ENCODE data around the gene DGKB. TPM values are rescaled to one million over a fixed set of nuclear protein-coding genes. Genes with fewer than 3 reads are reported as not detected.

DGKB gene
- polyA plus RNA-seq, 1 donor (not counting 4 experiments of a cell fraction or from before 2014, with no cell fraction given), result 0.01 TPM

GRCh38 chr7:14270099-14270498 lies 632.5 kb downstream of the DGKB start:
- no peak overlapping the region for H3K4me2 ChIP-seq (ENCODE audit: control insufficient read depth, extremely low read depth, insufficient read depth, low read depth, low read length)
- TF ChIP-seq EZH2 (IDR thresholded peaks at IDR 0.05; ENCODE audit: low read length) (no peak), CTCF (optimal IDR thresholded peaks at IDR 0.05 in 1 of 3, IDR thresholded peaks at IDR 0.05 in 1 of 3, conservative IDR thresholded peaks at IDR 0.05 in 1 of 3; ENCODE audit: extremely low read depth in 1 of 3, insufficient read depth in 2 of 3, low read length in 3 of 3) (no peak)
- H3K27me3 ChIP-seq (ENCODE audit: control insufficient read depth, extremely low read depth, insufficient read depth, low read length), result no peaks in the 10 kb centered on the region
- no peaks in the 10 kb centered on the region for H3K36me3 ChIP-seq (ENCODE audit: control insufficient read depth in 2 of 2, extremely low read depth in 1 of 2, insufficient read depth in 2 of 2, low read length in 2 of 2)
- no peak overlapping the region for H3K4me3 ChIP-seq (ENCODE audit: control insufficient read depth in 2 of 3, extremely low read depth in 1 of 3, insufficient read depth in 2 of 3, low read depth in 1 of 3, low read length in 3 of 3)
- DNase-seq (ENCODE audit: low read depth, low spot score), result no peak
- FAIRE-seq, result no peak
- no peaks in the 10 kb centered on the region for H4K20me1 ChIP-seq (ENCODE audit: control insufficient read depth, extremely low read depth, insufficient read depth, low read length)
- no peaks in the 10 kb centered on the region for H3K4me1 ChIP-seq (ENCODE audit: control insufficient read depth, extremely low read depth, insufficient read depth, low read length)
- dilution Hi-C loops (cut with MboI; ENCODE audit: extremely low pct_ligation_motif_present, low sequenced_read_pairs), result no loop called here
- H3K9ac ChIP-seq (ENCODE audit: control insufficient read depth, extremely low read depth, insufficient read depth, low read length), result no peak overlapping the region
- H3K79me2 ChIP-seq (ENCODE audit: control insufficient read depth, insufficient read depth, low read length), result no peaks in the 10 kb centered on the region
- H3K9me3 ChIP-seq (ENCODE audit: control insufficient read depth, low read depth, low read length), result no peaks in the 10 kb centered on the region
- no peak overlapping the region for H3K27ac ChIP-seq (ENCODE audit: control insufficient read depth, insufficient read depth, low read length)
- H3K9me1 ChIP-seq (ENCODE audit: control insufficient read depth, extremely low read depth, insufficient read depth, low read length), result no peaks in the 10 kb centered on the region
- H2AFZ ChIP-seq (ENCODE audit: control insufficient read depth, low read length), result no peak overlapping the region

DNA sequence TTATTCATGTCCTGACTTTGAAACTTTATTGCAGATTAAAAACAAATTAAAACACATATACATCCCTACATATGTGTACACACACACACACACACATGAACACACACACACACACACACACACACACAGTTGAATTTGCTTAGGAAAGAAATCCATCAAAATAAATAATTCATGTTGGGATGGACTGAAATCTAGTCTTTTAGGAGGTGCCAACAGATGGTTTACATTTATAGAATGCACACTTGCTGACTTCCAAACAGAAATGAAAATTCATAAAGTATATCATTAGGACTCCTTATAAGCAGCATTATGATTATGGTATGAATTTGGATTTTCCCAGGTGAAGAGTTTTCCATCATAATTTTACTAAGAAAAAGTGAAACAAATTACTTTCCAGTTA lies 642.5 kb downstream of the DGKB start:
- H3K4me1 ChIP-seq (ENCODE audit: control insufficient read depth, extremely low read depth, insufficient read depth, low read length), result no peaks in the 10 kb centered on the region
- H4K20me1 ChIP-seq (ENCODE audit: control insufficient read depth, extremely low read depth, insufficient read depth, low read length), result no peaks in the 10 kb centered on the region
- no peak for TF ChIP-seq CTCF (optimal IDR thresholded peaks at IDR 0.05 in 1 of 3, IDR thresholded peaks at IDR 0.05 in 1 of 3, conservative IDR thresholded peaks at IDR 0.05 in 1 of 3; ENCODE audit: extremely low read depth in 1 of 3, insufficient read depth in 2 of 3, low read length in 3 of 3)
- no peak for TF ChIP-seq EZH2 (IDR thresholded peaks at IDR 0.05; ENCODE audit: low read length)
- DNase-seq (ENCODE audit: low read depth, low spot score) (no peak), FAIRE-seq (no peak)
- dilution Hi-C loops (cut with MboI; ENCODE audit: extremely low pct_ligation_motif_present, low sequenced_read_pairs), result no loop called here
- no peak overlapping the region for H2AFZ ChIP-seq (ENCODE audit: control insufficient read depth, low read length)
- no peaks in the 10 kb centered on the region for H3K27me3 ChIP-seq (ENCODE audit: control insufficient read depth, extremely low read depth, insufficient read depth, low read length)
- H3K4me3 ChIP-seq (ENCODE audit: control insufficient read depth in 2 of 3, extremely low read depth in 1 of 3, insufficient read depth in 2 of 3, low read depth in 1 of 3, low read length in 3 of 3), result no peak overlapping the region
- H3K36me3 ChIP-seq (ENCODE audit: control insufficient read depth in 2 of 2, extremely low read depth in 1 of 2, insufficient read depth in 2 of 2, low read length in 2 of 2), result no peaks in the 10 kb centered on the region
- H3K9ac ChIP-seq (ENCODE audit: control insufficient read depth, extremely low read depth, insufficient read depth, low read length), result no peak overlapping the region
- no peak overlapping the region for H3K27ac ChIP-seq (ENCODE audit: control insufficient read depth, insufficient read depth, low read length)
- no peak overlapping the region for H3K4me2 ChIP-seq (ENCODE audit: control insufficient read depth, extremely low read depth, insufficient read depth, low read depth, low read length)
- no peaks in the 10 kb centered on the region for H3K9me3 ChIP-seq (ENCODE audit: control insufficient read depth, low read depth, low read length)
- no peaks in the 10 kb centered on the region for H3K9me1 ChIP-seq (ENCODE audit: control insufficient read depth, extremely low read depth, insufficient read depth, low read length)
- H3K79me2 ChIP-seq (ENCODE audit: control insufficient read depth, insufficient read depth, low read length), result no peaks in the 10 kb centered on the region

All from keratinocyte (primary cell).